GM12878 (cell line): Measurements from ENCODE around the gene TMCO6. TPM values are rescaled to one million over a fixed set of nuclear protein-coding genes. Genes with fewer than 3 reads are reported as not detected.

Experiments used
- ATAC-seq: fragments of 200-7000 bp; cut with Tn5 transposase; 3 replicates; pipeline ENCODE4 v1.9.1; 2020; ENCODE audit warnings: mild to moderate bottlenecking, moderate library complexity
- BruUV-seq: library from RNA; stranded (reverse); fragments of 400-500 nt; replicated peaks from 2 replicates; lab custom pipeline; 2021; lab: Mats Ljungman, UMichigan
- CTCF ChIA-PET: fragments of 300-600 bp; sonication (Branson Sonifier 250); formaldehyde crosslinking; extraction: SDS; loops from one replicate; lab custom pipeline; 2021; ENCODE audit warnings: inconsistent platforms; lab: Yijun Ruan, JAX
- POLR2A ChIA-PET: fragments of 350-600 bp; formaldehyde crosslinking; extraction: SDS; loops from one replicate; lab custom pipeline; 2021; ENCODE audit warnings: inconsistent platforms; lab: Charles Lee
- RAD21 ChIA-PET: fragments of 300-600 bp; sonication (Branson Sonifier 250); formaldehyde crosslinking; loops from one replicate; lab custom pipeline; 2023; ENCODE audit warnings: antibody characterized with exemption; ENCODE audit not compliant: unreplicated experiment; lab: Charles Lee
- SMC1A ChIA-PET: fragments of 300-600 bp; sonication (Branson Sonifier 250); formaldehyde crosslinking; loops from one replicate; lab custom pipeline; 2023; ENCODE audit not compliant: unreplicated experiment, uncharacterized antibody; lab: Charles Lee
- DNase-seq: peaks from one replicate; pipeline ENCODE4 v3.0.0-alpha.2; 2011; ENCODE audit warnings: low read depth, low spot score
- FAIRE-seq: peaks from 3 replicates; lab custom pipeline; 2011; peaks lifted over from hg19 to GRCh38; lab: Jason Lieb, UNC
- H2AFZ ChIP-seq: 2 replicates; pipeline ENCODE4 v1.6.0; 2011; ENCODE audit warnings: low read depth, low read length, control low read depth; ENCODE audit not compliant: control insufficient read depth
- H3K27ac ChIP-seq: 2 replicates; pipeline ENCODE4 v1.5.1; 2011; ENCODE audit warnings: control low read depth; ENCODE audit not compliant: control insufficient read depth, insufficient read depth
- H3K27me3 ChIP-seq, 2 experiments: replicated peaks in 1 of 2; 2 replicates each; pipeline versions ENCODE4 v1.6.0 to v1.6.1; 2011; ENCODE audit warnings: low read length in 1 of 2; ENCODE audit not compliant: control insufficient read depth in 2 of 2, insufficient read depth in 2 of 2
- H3K36me3 ChIP-seq, 2 experiments: 2 replicates each; pipeline ENCODE4 v1.5.1; 2011; ENCODE audit warnings: low read length in 1 of 2; ENCODE audit not compliant: control insufficient read depth in 2 of 2, insufficient read depth in 2 of 2
- H3K4me1 ChIP-seq: 2 replicates; pipeline ENCODE4 v1.6.1; 2011; ENCODE audit warnings: mild to moderate bottlenecking, low read length, moderate library complexity, mixed read lengths; ENCODE audit not compliant: control insufficient read depth, insufficient read depth
- H3K4me2 ChIP-seq: 2 replicates; pipeline ENCODE4 v1.6.0; 2011; ENCODE audit warnings: control low read depth; ENCODE audit not compliant: control insufficient read depth, insufficient read depth
- H3K4me3 ChIP-seq: fragments of 200-600 bp; sonication (generic); 2 replicates; pipeline ENCODE4 v1.5.1; 2016
- H3K79me2 ChIP-seq: 2 replicates; pipeline ENCODE4 v1.6.0; 2011; ENCODE audit warnings: low read length; ENCODE audit not compliant: control insufficient read depth, insufficient read depth
- H3K9ac ChIP-seq: 2 replicates; pipeline ENCODE4 v1.8.0; 2011; ENCODE audit warnings: low read length, control low read depth, mixed read lengths; ENCODE audit not compliant: control insufficient read depth, insufficient read depth
- H3K9me3 ChIP-seq: replicated peaks from 3 replicates; pipeline ENCODE4 v1.5.1; 2011; ENCODE audit warnings: mild to moderate bottlenecking, low read length; ENCODE audit not compliant: control insufficient read depth, insufficient read depth
- H4K20me1 ChIP-seq: 2 replicates; pipeline ENCODE4 v1.6.0; 2011; ENCODE audit not compliant: control insufficient read depth, insufficient read depth
- BMI1 ChIP-seq: fragments of 450-650 bp; IDR thresholded peaks from 2 replicates; pipeline ENCODE4 v1.6.1; 2016; ENCODE audit warnings: mild to moderate bottlenecking, moderate library complexity, borderline replicate concordance
- CBFB ChIP-seq: IDR thresholded peaks from 2 replicates; pipeline ENCODE4 v1.6.1; 2016; ENCODE audit warnings: antibody characterized with exemption, low read depth
- CEBPB ChIP-seq, 2 experiments: fragments of 150-350 bp in 1 of 2; IDR thresholded peaks; 2 replicates each; pipeline ENCODE4 v1.6.1; 2012 to 2014; ENCODE audit warnings: low read depth in 2 of 2, low read length in 2 of 2, borderline replicate concordance in 1 of 2, inconsistent platforms in 1 of 2
- ESRRA ChIP-seq: IDR thresholded peaks from 2 replicates; pipeline ENCODE4 v1.6.1; 2012; ENCODE audit warnings: mild to moderate bottlenecking, low read length, improper control_type of control experiment
- FOXK2 ChIP-seq: fragments of 450-650 bp; IDR thresholded peaks from 2 replicates; pipeline ENCODE4 v1.6.1; 2017; ENCODE audit warnings: mild to moderate bottlenecking, moderate library complexity
- GATAD2B ChIP-seq: fragments of 450-650 bp; conservative IDR thresholded peaks from 2 replicates; pipeline ENCODE4 v1.6.1; 2017; ENCODE audit warnings: low read depth, mild to moderate bottlenecking, moderate library complexity
- JUNB ChIP-seq: IDR thresholded peaks from 2 replicates; pipeline ENCODE4 v1.6.1; 2016; ENCODE audit warnings: antibody characterized with exemption, mild to moderate bottlenecking
- NR2C1 ChIP-seq: fragments of 450-650 bp; IDR thresholded peaks from 2 replicates; pipeline ENCODE4 v1.6.1; 2017; ENCODE audit warnings: antibody characterized with exemption, mild to moderate bottlenecking, moderate library complexity
- NR2C2 ChIP-seq: IDR thresholded peaks from 2 replicates; pipeline ENCODE4 v1.6.1; 2011; ENCODE audit warnings: borderline replicate concordance, low read depth; ENCODE audit not compliant: control insufficient read depth, insufficient read length
- SMC3 ChIP-seq: IDR thresholded peaks from 2 replicates; pipeline ENCODE4 v1.6.1; 2011; ENCODE audit warnings: low read length, improper control_type of control experiment, borderline replicate concordance
- SP1 ChIP-seq: IDR thresholded peaks from one replicate; pipeline ENCODE4 v1.6.1; 2011; ENCODE audit warnings: low read depth, low read length
- SREBF1 ChIP-seq: IDR thresholded peaks from 2 replicates; pipeline ENCODE4 v1.6.1; 2012; ENCODE audit warnings: mild to moderate bottlenecking, low read length
- TCF3 ChIP-seq: IDR thresholded peaks from 2 replicates; pipeline ENCODE4 v1.6.1; 2012; ENCODE audit warnings: low read depth, mild to moderate bottlenecking, low read length, borderline replicate concordance; ENCODE audit not compliant: insufficient read depth
- ZZZ3 ChIP-seq: IDR thresholded peaks from 2 replicates; pipeline ENCODE4 v1.6.1; 2011; ENCODE audit warnings: low read depth; ENCODE audit not compliant: control insufficient read depth, insufficient read length
- WGBS: methylation state at CpG from one replicate; pipeline ENCODE4 v1.1.6; 2016; ENCODE audit warnings: low lambda C conversion rate; ENCODE audit not compliant: insufficient replicate concordance, insufficient coverage; ENCODE audit errors: missing lambda C conversion rate; 5-methylcytosine and 5-hydroxymethylcytosine counted together
- in situ Hi-C: fragments of 300-500 bp; cut with MboI; formaldehyde crosslinking; loops from 9 replicates; pipeline ENCODE4 v1.14.3; 2018; ENCODE audit warnings: mixed read lengths
- intact Hi-C: fragments of 100-400 bp; cut with micrococcal nuclease; formaldehyde crosslinking; loops from one replicate; pipeline ENCODE4 v1.14.2; 2022; ENCODE audit not compliant: unreplicated experiment
- polyA plus RNA-seq, 11 experiments: library from polyadenylated mRNA; depleted of rRNA in 4 of 11; unstranded in 6 of 11; stranded (reverse) in 5 of 11; fragments of >200 nt; fragmentation: Nextera tagmentation in 4 of 11; fragmentation: Illumina TruSeq in 1 of 11; extraction: Ambion mirVana in 4 of 11; extraction: Trizol in 1 of 11; gene quantifications; 1 replicate in 1 of 11; 2 replicates in 10 of 11; pipeline versions ENCODE4 v1.2.1 to v1.2.3, GENCODE V29; 2011 to 2016; ENCODE audit warnings: inconsistent platforms in 2 of 11, missing spikeins in 2 of 11, low read depth in 1 of 11
- total RNA-seq, 4 experiments: library from RNA; depleted of rRNA in 3 of 4; stranded (reverse); fragments of >200 nt in 3 of 4; fragmentation: Illumina TruSeq in 1 of 4; extraction: Trizol in 1 of 4; gene quantifications; 2 replicates each; pipeline versions ENCODE4 v1.2.1 to v1.2.3, GENCODE V29; 2013 to 2021

Gene TMCO6
- total and polyA plus RNA-seq, 10 of the 15 experiments (the other 5 are each of a cell fraction or from before 2014, with no cell fraction given): 4.1 to 21.6 (median 11.7) TPM

DNA sequence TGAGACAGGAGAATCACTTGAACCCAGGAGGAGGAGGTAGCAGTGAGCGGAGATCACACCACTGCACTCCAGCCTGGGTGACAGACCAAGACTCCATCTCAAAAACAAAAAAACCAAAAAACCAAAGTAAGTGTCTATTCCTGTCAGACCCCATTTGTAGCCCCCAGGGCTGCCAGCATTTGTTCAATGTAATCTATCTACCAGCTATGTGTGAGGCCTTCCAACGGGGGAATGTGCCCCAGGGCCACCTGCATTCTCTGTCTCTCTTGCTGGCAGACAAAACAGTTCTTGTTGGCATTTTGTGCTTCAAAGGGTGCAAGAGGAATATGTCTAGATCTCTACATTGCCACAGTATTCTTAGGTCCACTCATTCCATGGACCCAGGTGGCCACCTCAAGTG is 40.4 kb upstream of the TMCO6 start:
- intact Hi-C loops: no loop called here
- DNase-seq (no peak), FAIRE-seq (no peak), ATAC-seq (no peak)
- Histone ChIP-seq H3K9me3 (no peaks in the 10 kb centered on the region), H3K4me1 (no peaks in the 10 kb centered on the region), H3K4me3 (no peak overlapping the region), H3K36me3 (no peaks in the 10 kb centered on the region), H3K27me3 (no peaks in the 10 kb centered on the region), H3K9ac (no peak overlapping the region), H3K27ac (no peak overlapping the region), H3K79me2 (no peaks in the 10 kb centered on the region), H4K20me1 (no peaks in the 10 kb centered on the region), H3K4me2 (no peak overlapping the region), H2AFZ (no peak overlapping the region)
- TF ChIP-seq NR2C2 (no peak), FOXK2 (no peak), JUNB (no peak), TCF3 (no peak), SREBF1 (no peak), CEBPB (IDR thresholded peaks at IDR 0.05; ENCODE audit: borderline replicate concordance in 1 of 2, low read depth in 2 of 2, low read length in 2 of 2) (no peak), ZZZ3 (no peak), BMI1 (no peak), SMC3 (no peak), GATAD2B (no peak), ESRRA (no peak), NR2C1 (no peak), SP1 (no peak), CBFB (no peak)
- BruUV-seq: no TSS peak
- ChIA-PET SMC1A (no interaction called here), RAD21 (no interaction called here), CTCF (no interaction called here), POLR2A (no interaction called here)
- in situ Hi-C loops: no loop called here
- 67% methylated on average over 2 of the region's 2 CpGs for WGBS
